ENCODE results near the gene SLC7A1.

SLC7A1 gene

DNA sequence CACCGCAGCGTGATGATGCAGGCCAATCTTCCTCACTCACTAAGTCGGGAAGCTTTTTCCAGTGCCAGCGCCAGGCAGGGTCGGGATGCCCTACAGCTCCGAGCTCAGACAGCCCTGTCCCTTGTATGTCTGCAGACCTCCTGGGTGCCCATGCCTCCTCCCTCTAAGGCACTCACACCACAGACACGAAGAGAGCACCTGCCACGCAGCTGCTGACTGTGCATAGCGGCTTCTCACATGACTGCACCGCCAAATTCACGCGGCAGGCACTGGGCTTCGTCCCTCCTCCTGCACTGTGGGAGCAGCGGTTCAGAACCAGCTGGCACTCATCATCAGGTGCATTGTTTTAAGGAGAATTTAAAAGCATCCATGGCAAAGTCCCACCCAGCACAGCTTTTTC, 88.1 kb downstream of the SLC7A1 start:
- DNase-seq, result no peak

- DNase-seq, result no peak
Measured at GRCh38 chr13:29505950-29506349, 89.5 kb downstream of the SLC7A1 start.

- no peak for DNase-seq
Measured at GRCh38 chr13:29505511-29505910, 90.0 kb downstream of the SLC7A1 start.

- no peak for DNase-seq
Measured at GRCh38 chr13:29504691-29505090, 90.8 kb downstream of the SLC7A1 start.

GRCh38 chr13:29503041-29503837, 92.2 kb downstream of the SLC7A1 start:
- DNase-seq, result no peak

DNA sequence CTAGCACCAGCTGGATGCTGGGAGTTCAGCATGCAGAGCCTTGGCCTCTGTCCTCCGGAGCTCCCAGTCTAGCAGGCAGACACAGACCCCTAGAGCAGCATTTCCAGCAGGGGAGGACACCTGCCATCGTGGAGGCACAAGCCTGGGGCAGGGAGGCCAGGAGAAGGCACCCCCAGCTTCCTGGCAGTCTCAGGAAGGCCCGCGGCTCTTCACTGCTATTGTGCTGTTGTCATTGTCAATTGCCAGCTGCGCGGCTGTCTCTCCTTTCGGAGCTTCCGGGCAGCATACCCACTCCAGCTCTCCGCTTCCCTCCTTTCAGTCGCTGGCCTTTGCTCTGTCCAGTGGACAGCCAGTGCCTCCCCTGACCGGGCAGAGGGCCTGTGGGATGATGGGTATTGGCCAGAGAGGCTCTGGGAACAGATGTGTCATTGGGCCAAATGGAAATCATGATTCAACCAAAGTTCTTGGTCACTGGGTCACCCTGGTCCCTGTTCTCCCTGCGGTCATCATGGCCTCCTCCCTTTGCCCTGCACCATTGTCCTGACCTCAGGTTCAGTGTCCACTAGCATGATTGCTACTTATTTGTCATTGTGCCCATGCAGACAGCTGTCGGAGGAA, 93.0 kb downstream of the SLC7A1 start:
- no peak for DNase-seq

DNA sequence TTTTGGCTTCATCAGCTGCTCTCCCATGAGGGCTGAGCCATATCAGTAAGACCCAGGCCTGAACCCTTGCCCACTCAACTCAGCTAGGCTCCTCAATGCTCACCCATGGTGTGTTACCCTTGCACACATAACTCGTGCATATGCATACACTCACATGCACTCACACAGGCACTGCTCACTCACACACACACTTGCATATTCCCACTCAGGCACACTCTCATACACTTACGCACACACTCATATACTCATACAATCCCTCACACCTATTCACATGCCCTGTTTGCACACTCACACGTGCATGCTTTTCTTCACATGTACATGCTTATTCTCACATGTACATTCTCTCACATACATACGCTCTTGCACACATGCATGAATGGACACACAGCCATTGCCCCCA, 93.8 kb downstream of the SLC7A1 start:
- no peak for DNase-seq

- no peak for DNase-seq
Measured at GRCh38 chr13:29500386-29500785, 95.1 kb downstream of the SLC7A1 start.

- no peak for DNase-seq
Measured at GRCh38 chr13:29499506-29500165, 95.9 kb downstream of the SLC7A1 start.

- DNase-seq, result no peak
Measured at GRCh38 chr13:29498426-29499040, 97.0 kb downstream of the SLC7A1 start.

- no peak for DNase-seq
Measured at GRCh38 chr13:29497137-29497654, 98.3 kb downstream of the SLC7A1 start.

DNA sequence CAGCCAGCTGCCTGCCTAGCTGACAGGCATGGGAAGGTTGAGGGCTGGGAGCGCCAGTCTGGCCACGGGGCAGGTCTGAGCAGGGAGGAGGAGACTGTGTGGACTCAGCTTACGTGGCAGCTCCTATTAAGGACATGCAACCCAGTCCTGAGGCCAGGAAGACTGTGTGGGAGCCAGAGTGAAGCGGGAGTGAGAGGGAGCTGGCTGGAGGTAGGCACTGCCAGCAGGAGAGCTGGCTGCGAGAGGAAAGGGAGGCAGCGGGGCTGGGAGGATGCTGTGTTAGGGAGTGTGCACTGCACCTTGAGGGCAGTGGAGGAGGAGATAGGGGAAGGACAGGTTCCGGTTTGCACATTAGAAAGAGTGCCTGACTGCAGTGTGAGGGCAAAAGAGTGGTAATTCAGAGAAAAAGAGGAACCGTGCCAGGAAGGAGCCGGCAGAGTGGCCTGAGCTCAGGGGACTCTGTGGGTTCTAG, 99.2 kb downstream of the SLC7A1 start:
- DNase-seq, result peak; percentile 67

- DNase-seq, result no peak
Measured at GRCh38 chr13:29494520-29494919, 101.0 kb downstream of the SLC7A1 start.

- DNase-seq, result no peak
Measured at GRCh38 chr13:29493796-29494195, 101.7 kb downstream of the SLC7A1 start.

GRCh38 chr13:29491248-29491647, 104.2 kb downstream of the SLC7A1 start:
- DNase-seq, result no peak

DNA sequence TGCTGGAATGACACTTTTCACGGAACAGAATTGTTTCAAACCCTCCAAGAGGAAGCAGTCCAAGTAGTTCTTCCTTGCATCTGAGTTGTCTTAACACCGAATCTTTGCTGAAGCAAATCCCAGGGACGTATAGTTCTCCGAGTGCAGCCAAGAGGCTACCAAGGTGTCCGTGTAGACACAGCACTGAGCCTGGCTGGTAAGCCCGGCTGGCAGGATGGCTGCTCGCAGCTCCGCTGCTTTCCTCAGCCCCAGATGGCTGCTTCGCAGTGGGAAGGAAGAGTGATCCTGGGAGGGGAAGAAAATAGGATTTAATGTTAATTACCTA, 105.0 kb downstream of the SLC7A1 start:
- DNase-seq, result no peak

- no peak for DNase-seq
Measured at GRCh38 chr13:29489650-29490560, 105.6 kb downstream of the SLC7A1 start.

DNA sequence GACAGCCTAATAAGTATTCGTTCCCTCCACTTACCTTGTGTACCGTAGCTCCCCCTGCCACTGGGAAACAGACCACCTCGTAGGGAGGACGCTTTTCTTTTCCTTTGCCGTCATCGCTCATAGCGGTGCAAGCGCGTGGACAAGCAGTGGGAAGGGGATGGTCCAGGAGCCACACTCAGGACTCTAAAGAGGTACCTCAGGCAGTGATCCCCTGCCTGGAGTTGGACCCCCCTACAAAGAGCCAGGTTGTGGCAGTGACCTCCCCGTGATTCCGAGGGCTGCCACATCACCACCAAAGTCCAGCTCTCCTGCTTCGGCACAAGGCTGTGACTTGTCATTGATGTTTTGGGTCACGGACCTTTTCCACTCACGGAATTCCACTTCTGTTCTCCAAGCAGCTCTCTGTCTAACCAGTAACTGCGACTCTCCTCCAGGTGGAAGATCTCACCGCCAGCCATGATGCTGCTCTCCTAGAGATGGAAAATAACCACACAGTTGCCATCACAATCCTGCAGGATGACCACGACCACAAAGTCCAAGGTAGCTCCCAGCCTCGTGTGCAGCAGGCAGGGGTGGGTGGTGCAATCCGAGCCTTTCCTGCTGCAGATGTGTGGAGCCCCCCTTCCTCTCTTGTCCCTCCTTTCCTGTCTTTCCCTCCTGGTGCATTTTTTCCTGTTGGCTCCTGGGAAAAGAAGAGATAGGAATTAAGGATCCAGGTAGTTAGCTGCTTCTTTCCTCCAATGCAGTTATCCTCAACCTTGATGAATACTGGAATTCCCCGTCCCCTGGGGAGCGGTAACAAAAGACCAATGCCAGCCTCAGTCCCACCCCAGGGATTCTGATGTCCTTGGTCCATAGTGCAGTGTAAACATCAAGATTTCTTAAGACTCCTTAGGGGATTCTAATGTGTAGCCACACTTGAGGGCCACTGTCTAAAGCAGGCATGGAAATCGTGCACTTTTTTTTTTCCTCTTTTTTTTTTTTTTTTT, 107.7 kb downstream of the SLC7A1 start:
- DNase-seq, result no peak

GRCh38 chr13:29486551-29486950, 108.9 kb downstream of the SLC7A1 start:
- DNase-seq, result no peak

DNA sequence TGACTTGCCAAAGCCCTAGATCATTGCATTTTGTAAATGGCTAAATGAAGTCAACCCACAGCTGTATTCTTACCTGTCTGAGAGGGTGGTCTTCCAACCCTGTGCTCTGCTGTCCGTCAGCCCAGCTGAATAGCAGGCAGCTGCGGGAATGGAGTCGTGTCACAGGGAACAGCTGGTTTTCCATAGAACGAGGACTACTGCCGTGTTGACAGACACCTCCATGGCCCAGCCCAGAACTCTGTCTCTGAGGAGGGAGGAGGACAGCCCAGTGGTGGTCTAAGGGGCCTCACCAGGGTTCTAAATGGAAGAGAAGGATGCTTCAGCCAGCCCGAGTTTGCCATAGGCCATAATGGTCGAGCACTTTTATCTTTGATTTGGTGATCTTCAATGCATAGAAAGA, 110.7 kb downstream of the SLC7A1 start:
- DNase-seq, result no peak

DNA sequence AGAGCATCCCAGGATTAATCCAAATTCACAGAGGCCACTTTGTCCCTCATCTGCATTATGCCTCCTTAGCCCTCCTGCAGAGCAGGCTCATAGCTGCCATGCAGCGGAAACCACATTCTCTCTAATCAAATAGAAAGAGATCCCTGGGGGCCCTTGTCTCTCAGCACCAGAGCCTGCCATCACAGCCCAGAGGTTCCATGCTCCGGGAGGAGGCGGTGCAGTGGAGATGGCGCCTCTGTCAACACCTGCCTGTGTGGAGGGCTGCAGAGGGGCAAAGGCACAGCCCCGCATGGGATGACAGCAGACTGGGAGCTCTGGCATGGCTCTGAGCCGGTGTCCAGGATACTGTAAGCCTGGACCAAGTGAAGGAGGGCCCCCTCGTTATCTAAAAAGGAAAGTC, 111.3 kb downstream of the SLC7A1 start:
- DNase-seq, result no peak

Data from kidney glomerular epithelial cell (primary cell).